Brain microvascular endothelial cell (primary cell): ENCODE measurements around the gene GJC1.

ENCODE experiments used
- DNase-seq: peaks from one replicate; pipeline ENCODE4 v3.0.0-alpha.2; 2020
- H3K27ac ChIP-seq: fragments of 250-450 bp; sonication (Bioruptor Pico); 2 replicates; pipeline ENCODE4 v1.5.1; 2020; ENCODE audit warnings: mild to moderate bottlenecking, moderate library complexity
- H3K27me3 ChIP-seq: fragments of 250-450 bp; sonication (Bioruptor Pico); replicated peaks from 2 replicates; pipeline ENCODE4 v1.5.1; 2020; ENCODE audit warnings: mild to moderate bottlenecking
- H3K36me3 ChIP-seq: fragments of 250-450 bp; sonication (Bioruptor Pico); replicated peaks from 2 replicates; pipeline ENCODE4 v1.5.1; 2020; ENCODE audit warnings: mild to moderate bottlenecking
- H3K4me3 ChIP-seq: 2 replicates; pipeline ENCODE4 v1.5.1; 2011; ENCODE audit warnings: low read depth, mild to moderate bottlenecking, control low read depth, low read length, moderate library complexity
- in situ Hi-C: cut with HindIII; loops from 2 replicates; pipeline ENCODE4 v1.10.0; 2017; ENCODE audit warnings: low sequenced_read_pairs, low pct_ligation_motif_present
- TF ChIP-seq, protein P1 (sequence below): IDR thresholded peaks from 2 replicates; pipeline ENCODE4 v1.5.1; 2011; ENCODE audit warnings: low read depth, mild to moderate bottlenecking, moderate library complexity, low read length, control low read depth, inconsistent platforms; ENCODE audit errors: missing control alignments

GJC1 gene

GRCh38 chr17:44770166-44770925 lies 59.7 kb downstream of the GJC1 start:
- in situ Hi-C loops, result no loop called here
- Histone ChIP-seq H3K36me3 (no peaks in the 10 kb centered on the region), H3K27ac (no peak overlapping the region), H3K27me3 (no peaks in the 10 kb centered on the region), H3K4me3 (no peak overlapping the region)
- no peak for DNase-seq
- TF ChIP-seq, protein P1, sequence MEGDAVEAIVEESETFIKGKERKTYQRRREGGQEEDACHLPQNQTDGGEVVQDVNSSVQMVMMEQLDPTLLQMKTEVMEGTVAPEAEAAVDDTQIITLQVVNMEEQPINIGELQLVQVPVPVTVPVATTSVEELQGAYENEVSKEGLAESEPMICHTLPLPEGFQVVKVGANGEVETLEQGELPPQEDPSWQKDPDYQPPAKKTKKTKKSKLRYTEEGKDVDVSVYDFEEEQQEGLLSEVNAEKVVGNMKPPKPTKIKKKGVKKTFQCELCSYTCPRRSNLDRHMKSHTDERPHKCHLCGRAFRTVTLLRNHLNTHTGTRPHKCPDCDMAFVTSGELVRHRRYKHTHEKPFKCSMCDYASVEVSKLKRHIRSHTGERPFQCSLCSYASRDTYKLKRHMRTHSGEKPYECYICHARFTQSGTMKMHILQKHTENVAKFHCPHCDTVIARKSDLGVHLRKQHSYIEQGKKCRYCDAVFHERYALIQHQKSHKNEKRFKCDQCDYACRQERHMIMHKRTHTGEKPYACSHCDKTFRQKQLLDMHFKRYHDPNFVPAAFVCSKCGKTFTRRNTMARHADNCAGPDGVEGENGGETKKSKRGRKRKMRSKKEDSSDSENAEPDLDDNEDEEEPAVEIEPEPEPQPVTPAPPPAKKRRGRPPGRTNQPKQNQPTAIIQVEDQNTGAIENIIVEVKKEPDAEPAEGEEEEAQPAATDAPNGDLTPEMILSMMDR, result no peak

GRCh38 chr17:44769647-44770084 lies 60.4 kb downstream of the GJC1 start:
- no peak overlapping the region for H3K27ac ChIP-seq
- H3K4me3 ChIP-seq, result no peak overlapping the region
- DNase-seq, result no peak
- in situ Hi-C loops, result no loop called here
- no peaks in the 10 kb centered on the region for H3K36me3 ChIP-seq
- no peaks in the 10 kb centered on the region for H3K27me3 ChIP-seq
- TF ChIP-seq, protein P1, result no peak

DNA sequence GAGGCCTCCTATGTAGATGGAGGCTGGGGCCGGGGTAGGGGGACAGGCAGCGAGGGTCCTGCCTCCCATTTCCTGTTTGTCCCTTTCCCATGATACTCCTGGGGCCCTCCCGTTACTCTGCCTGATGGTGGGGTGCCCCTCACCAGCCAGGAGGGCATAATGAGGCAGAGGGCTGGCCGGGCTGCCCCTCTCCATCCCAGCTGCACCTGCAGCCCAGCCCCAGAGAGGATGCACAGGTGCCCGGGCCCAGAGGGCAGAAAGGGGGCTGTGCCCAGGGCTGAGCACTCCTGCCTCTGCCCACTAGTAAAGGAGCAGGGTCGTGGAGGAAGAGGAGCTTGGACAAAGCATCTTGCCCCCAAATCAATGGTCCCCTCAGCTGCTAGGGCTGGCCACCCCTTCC lies 60.9 kb downstream of the GJC1 start:
- TF ChIP-seq, protein P1, result no peak
- no peak overlapping the region for H3K27ac ChIP-seq
- in situ Hi-C loops, result no loop called here
- H3K27me3 ChIP-seq, result no peaks in the 10 kb centered on the region
- H3K36me3 ChIP-seq, result no peaks in the 10 kb centered on the region
- DNase-seq, result no peak
- no peak overlapping the region for H3K4me3 ChIP-seq

- DNase-seq, result no peak
- no peak overlapping the region for H3K27ac ChIP-seq
- H3K27me3 ChIP-seq, result no peaks in the 10 kb centered on the region
- H3K4me3 ChIP-seq, result no peak overlapping the region
- H3K36me3 ChIP-seq, result no peaks in the 10 kb centered on the region
- TF ChIP-seq, protein P1, result no peak
- in situ Hi-C loops, result no loop called here
Observed at GRCh38 chr17:44768505-44769142, 61.5 kb downstream of the GJC1 start.

- DNase-seq, result no peak
- Histone ChIP-seq H3K4me3 (no peak overlapping the region), H3K27me3 (no peaks in the 10 kb centered on the region), H3K27ac (no peak overlapping the region), H3K36me3 (no peaks in the 10 kb centered on the region)
- in situ Hi-C loops, result no loop called here
- TF ChIP-seq, protein P1, result no peak
Observed at GRCh38 chr17:44767493-44767892, 62.6 kb downstream of the GJC1 start.
